K562 (cell line): ENCODE results near the gene SLMAP. TPM values are rescaled to one million over a fixed set of nuclear protein-coding genes. Genes with fewer than 3 reads are reported as not detected.

Experiments
- CEBPB ChIP-seq: fragments of 450-650 bp; IDR thresholded peaks from 2 replicates; pipeline ENCODE4 v1.6.1; 2016; ENCODE audit warnings: missing genetic modification characterization, missing compliant biosample characterization
- DPF2 ChIP-seq: fragments of 450-650 bp; IDR thresholded peaks from 2 replicates; pipeline ENCODE4 v1.6.1; 2016
- EGR1 ChIP-seq: fragments of 450-650 bp; conservative IDR thresholded peaks from 2 replicates; pipeline ENCODE4 v1.6.1; 2017; ENCODE audit warnings: mild to moderate bottlenecking
- EP300 ChIP-seq: IDR thresholded peaks from 2 replicates; pipeline ENCODE4 v1.6.1; 2012; ENCODE audit warnings: low read length, improper control_type of control experiment
- FOXM1 ChIP-seq, 2 experiments: fragments of 450-650 bp in 1 of 2; sonication (generic) in 1 of 2; formaldehyde crosslinking in 1 of 2; IDR thresholded peaks; 2 replicates each; pipeline versions ENCODE4 v1.6.1 to v1.9.0; 2017 to 2022; ENCODE audit warnings: low read depth in 2 of 2, mild to moderate bottlenecking in 2 of 2, missing genetic modification reagents in 1 of 2, moderate library complexity in 1 of 2
- HNRNPLL ChIP-seq: fragments of 200-400 bp; formaldehyde crosslinking; IDR thresholded peaks from 2 replicates; pipeline ENCODE4 v1.6.1; 2017; ENCODE audit warnings: low read length, low read depth, mild to moderate bottlenecking; ENCODE audit not compliant: poor library complexity, severe bottlenecking
- KDM5B ChIP-seq: fragments of 200-600 bp; sonication (generic); IDR thresholded peaks from 2 replicates; pipeline ENCODE4 v1.6.1; 2012; ENCODE audit warnings: low read depth, mild to moderate bottlenecking, moderate library complexity, low read length, control low read depth, inconsistent platforms; ENCODE audit not compliant: insufficient replicate concordance
- KLF16 ChIP-seq: IDR thresholded peaks from 2 replicates; pipeline ENCODE4 v1.6.1; 2016; ENCODE audit warnings: antibody characterized with exemption
- MAFF ChIP-seq: IDR thresholded peaks from 2 replicates; pipeline ENCODE4 v1.6.1; 2012; ENCODE audit warnings: low read length, improper control_type of control experiment
- MCM5 ChIP-seq: fragments of 450-650 bp; IDR thresholded peaks from 2 replicates; pipeline ENCODE4 v1.6.1; 2016; ENCODE audit warnings: low read depth
- MTA1 ChIP-seq: fragments of 450-650 bp; IDR thresholded peaks from 2 replicates; pipeline ENCODE4 v1.6.1; 2017; ENCODE audit warnings: borderline replicate concordance
- MYC ChIP-seq, 2 experiments: fragments of 250-450 bp in 1 of 2; sonication (Bioruptor Pico) in 1 of 2; IDR thresholded peaks; 2 replicates each; pipeline versions ENCODE4 v1.5.1 to v1.6.1; 2012 to 2021; ENCODE audit warnings: low read depth in 2 of 2, borderline replicate concordance in 1 of 2, improper control_type of control experiment in 1 of 2, low read length in 1 of 2, mild to moderate bottlenecking in 1 of 2, moderate library complexity in 1 of 2
- NBN ChIP-seq: fragments of 450-650 bp; IDR thresholded peaks from 2 replicates; pipeline ENCODE4 v1.6.1; 2016; ENCODE audit warnings: low read depth, mild to moderate bottlenecking
- NR2C1 ChIP-seq, 2 experiments: fragments of 450-650 bp; IDR thresholded peaks; 2 replicates each; pipeline ENCODE4 v1.6.1; 2017; ENCODE audit warnings: mild to moderate bottlenecking in 2 of 2, antibody characterized with exemption in 1 of 2, inconsistent platforms in 1 of 2, missing compliant biosample characterization in 1 of 2, missing genetic modification characterization in 1 of 2
- PML ChIP-seq: IDR thresholded peaks from 2 replicates; pipeline ENCODE4 v1.6.1; 2012; ENCODE audit warnings: low read length, inconsistent platforms
- TAL1 ChIP-seq: fragments of 450-650 bp; IDR thresholded peaks from 2 replicates; pipeline ENCODE4 v1.6.1; 2016; ENCODE audit warnings: mild to moderate bottlenecking
- ZFP1 ChIP-seq: fragments of 450-650 bp; formaldehyde crosslinking; IDR thresholded peaks from 2 replicates; pipeline ENCODE4 v1.4.0; 2020; ENCODE audit warnings: mild to moderate bottlenecking, mixed read lengths
- ZNF121 ChIP-seq: sonication (generic); formaldehyde crosslinking; conservative IDR thresholded peaks from 2 replicates; pipeline ENCODE4 v1.8.0; 2022; ENCODE audit warnings: missing genetic modification reagents
- ZNF184 ChIP-seq: sonication (generic); formaldehyde crosslinking; IDR thresholded peaks from 2 replicates; pipeline ENCODE4 v1.5.0; 2020; ENCODE audit warnings: missing genetic modification reagents
- ZSCAN29 ChIP-seq: fragments of 450-650 bp; IDR thresholded peaks from 2 replicates; pipeline ENCODE4 v1.6.1; 2017
- polyA plus RNA-seq, 8 experiments: library from polyadenylated mRNA; depleted of rRNA in 4 of 8; stranded (reverse) in 5 of 8; unstranded in 3 of 8; fragments of >200 nt; fragmentation: Nextera tagmentation in 2 of 8; fragmentation: Illumina TruSeq in 1 of 8; extraction: Ambion mirVana in 2 of 8; extraction: Trizol in 1 of 8; gene quantifications; 2 replicates each; pipeline versions ENCODE4 v1.2.1 to v1.2.3, GENCODE V29; 2011 to 2014; ENCODE audit warnings: inconsistent platforms in 1 of 8, missing spikeins in 1 of 8
- total RNA-seq, 7 experiments: library from RNA; depleted of rRNA in 6 of 7; stranded (reverse); fragments of >200 nt in 6 of 7; fragmentation: Illumina TruSeq in 2 of 7; extraction: Trizol in 2 of 7; gene quantifications; 2 replicates each; pipeline versions ENCODE4 v1.2.1 to v1.2.3, GENCODE V29; 2011 to 2021; ENCODE audit warnings: low replicate concordance in 1 of 7
- TF ChIP-seq, protein P1 (sequence below): sonication (generic); formaldehyde crosslinking; IDR thresholded peaks from 2 replicates; pipeline ENCODE4 v1.8.0; 2022; ENCODE audit warnings: missing genetic modification reagents, mild to moderate bottlenecking, moderate library complexity, borderline replicate concordance
- TF ChIP-seq, protein P2 (sequence below): fragments of 450-650 bp; IDR thresholded peaks from 2 replicates; pipeline ENCODE4 v1.6.1; 2017; ENCODE audit warnings: antibody characterized with exemption
- TF ChIP-seq, protein P3 (sequence below): fragments of 450-650 bp; formaldehyde crosslinking; IDR thresholded peaks from 2 replicates; pipeline ENCODE4 v1.4.0; 2020; ENCODE audit warnings: mild to moderate bottlenecking, moderate library complexity
- TF ChIP-seq, protein P4 (sequence below): sonication (generic); formaldehyde crosslinking; IDR thresholded peaks from 2 replicates; pipeline ENCODE4 v1.8.0; 2022; ENCODE audit warnings: mild to moderate bottlenecking, missing genetic modification reagents
- TF ChIP-seq, protein P5 (sequence below): fragments of 250-450 bp; sonication (Bioruptor Pico); IDR thresholded peaks from 2 replicates; pipeline ENCODE4 v1.5.0; 2021

The SLMAP gene
- total and polyA plus RNA-seq, 9 of the 15 experiments (the other 6 are each of a cell fraction or from before 2014, with no cell fraction given) = 12.1 to 50.7 (median 28.3) TPM

DNA sequence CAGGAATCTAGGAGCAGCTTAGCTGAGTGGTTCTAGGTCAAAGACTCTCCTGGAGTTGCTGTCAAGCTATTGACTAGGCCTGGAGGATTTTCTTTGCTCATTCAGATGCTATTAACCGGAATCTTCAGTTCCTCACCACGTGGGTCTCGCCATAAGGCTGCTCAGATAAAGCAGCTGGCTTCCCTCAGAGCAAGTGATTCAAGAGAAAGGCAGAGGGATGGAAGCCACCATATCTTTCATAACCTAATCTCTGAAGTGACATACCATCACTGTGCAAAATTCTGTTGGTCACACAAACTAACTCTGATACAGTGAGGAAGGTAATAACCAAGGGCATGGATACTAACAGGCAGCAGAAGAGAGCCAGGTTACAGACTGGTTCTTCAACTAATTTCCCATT lies 179.4 kb downstream of the SLMAP start (continued):
- TF ChIP-seq KDM5B (no peak), KLF16 (peak; percentile 82), EP300 (peak; percentile 83), NR2C1 (IDR thresholded peaks at IDR 0.05) (no peak), NR2C1 (tag; IDR thresholded peaks at IDR 0.05) (no peak), MTA1 (no peak), CEBPB (no peak), MAFF (no peak), MYC (IDR thresholded peaks at IDR 0.05; ENCODE audit: low read depth, low read length) (peak; percentile 78), MYC (CRISPR knock-in tag; IDR thresholded peaks at IDR 0.05; ENCODE audit: borderline replicate concordance, low read depth) (no peak), PML (peak; percentile 76), FOXM1 (IDR thresholded peaks at IDR 0.05; ENCODE audit: low read depth) (peak; percentile 76), FOXM1 (CRISPR knock-in tag; IDR thresholded peaks at IDR 0.05; ENCODE audit: low read depth) (no peak), ZNF121 (CRISPR knock-in tag) (no peak), NBN (0 out of 2 replicates have a peak, but pooled peaks have one; percentile 34), DPF2 (peak; percentile 90), ZNF184 (no peak), ZFP1 (no peak), MCM5 (no peak), EGR1 (no peak), ZSCAN29 (no peak; the same call in 1 of the 2 replicates), HNRNPLL (no peak), TAL1 (peak; percentile 88)
- TF ChIP-seq, protein P1, sequence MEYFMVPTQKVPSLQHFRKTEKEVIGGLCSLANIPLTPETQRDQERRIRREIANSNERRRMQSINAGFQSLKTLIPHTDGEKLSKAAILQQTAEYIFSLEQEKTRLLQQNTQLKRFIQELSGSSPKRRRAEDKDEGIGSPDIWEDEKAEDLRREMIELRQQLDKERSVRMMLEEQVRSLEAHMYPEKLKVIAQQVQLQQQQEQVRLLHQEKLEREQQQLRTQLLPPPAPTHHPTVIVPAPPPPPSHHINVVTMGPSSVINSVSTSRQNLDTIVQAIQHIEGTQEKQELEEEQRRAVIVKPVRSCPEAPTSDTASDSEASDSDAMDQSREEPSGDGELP (CRISPR knock-in tag) = peak; percentile 31; the same call in 1 of the 2 replicates
- TF ChIP-seq, protein P2, sequence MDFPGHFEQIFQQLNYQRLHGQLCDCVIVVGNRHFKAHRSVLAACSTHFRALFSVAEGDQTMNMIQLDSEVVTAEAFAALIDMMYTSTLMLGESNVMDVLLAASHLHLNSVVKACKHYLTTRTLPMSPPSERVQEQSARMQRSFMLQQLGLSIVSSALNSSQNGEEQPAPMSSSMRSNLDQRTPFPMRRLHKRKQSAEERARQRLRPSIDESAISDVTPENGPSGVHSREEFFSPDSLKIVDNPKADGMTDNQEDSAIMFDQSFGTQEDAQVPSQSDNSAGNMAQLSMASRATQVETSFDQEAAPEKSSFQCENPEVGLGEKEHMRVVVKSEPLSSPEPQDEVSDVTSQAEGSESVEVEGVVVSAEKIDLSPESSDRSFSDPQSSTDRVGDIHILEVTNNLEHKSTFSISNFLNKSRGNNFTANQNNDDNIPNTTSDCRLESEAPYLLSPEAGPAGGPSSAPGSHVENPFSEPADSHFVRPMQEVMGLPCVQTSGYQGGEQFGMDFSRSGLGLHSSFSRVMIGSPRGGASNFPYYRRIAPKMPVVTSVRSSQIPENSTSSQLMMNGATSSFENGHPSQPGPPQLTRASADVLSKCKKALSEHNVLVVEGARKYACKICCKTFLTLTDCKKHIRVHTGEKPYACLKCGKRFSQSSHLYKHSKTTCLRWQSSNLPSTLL = no peak
- TF ChIP-seq, protein P3, sequence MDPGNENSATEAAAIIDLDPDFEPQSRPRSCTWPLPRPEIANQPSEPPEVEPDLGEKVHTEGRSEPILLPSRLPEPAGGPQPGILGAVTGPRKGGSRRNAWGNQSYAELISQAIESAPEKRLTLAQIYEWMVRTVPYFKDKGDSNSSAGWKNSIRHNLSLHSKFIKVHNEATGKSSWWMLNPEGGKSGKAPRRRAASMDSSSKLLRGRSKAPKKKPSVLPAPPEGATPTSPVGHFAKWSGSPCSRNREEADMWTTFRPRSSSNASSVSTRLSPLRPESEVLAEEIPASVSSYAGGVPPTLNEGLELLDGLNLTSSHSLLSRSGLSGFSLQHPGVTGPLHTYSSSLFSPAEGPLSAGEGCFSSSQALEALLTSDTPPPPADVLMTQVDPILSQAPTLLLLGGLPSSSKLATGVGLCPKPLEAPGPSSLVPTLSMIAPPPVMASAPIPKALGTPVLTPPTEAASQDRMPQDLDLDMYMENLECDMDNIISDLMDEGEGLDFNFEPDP (CRISPR knock-in tag) = no peak
- TF ChIP-seq, protein P4, sequence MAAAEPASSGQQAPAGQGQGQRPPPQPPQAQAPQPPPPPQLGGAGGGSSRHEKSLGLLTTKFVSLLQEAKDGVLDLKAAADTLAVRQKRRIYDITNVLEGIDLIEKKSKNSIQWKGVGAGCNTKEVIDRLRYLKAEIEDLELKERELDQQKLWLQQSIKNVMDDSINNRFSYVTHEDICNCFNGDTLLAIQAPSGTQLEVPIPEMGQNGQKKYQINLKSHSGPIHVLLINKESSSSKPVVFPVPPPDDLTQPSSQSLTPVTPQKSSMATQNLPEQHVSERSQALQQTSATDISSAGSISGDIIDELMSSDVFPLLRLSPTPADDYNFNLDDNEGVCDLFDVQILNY = no peak
- TF ChIP-seq, protein P5, sequence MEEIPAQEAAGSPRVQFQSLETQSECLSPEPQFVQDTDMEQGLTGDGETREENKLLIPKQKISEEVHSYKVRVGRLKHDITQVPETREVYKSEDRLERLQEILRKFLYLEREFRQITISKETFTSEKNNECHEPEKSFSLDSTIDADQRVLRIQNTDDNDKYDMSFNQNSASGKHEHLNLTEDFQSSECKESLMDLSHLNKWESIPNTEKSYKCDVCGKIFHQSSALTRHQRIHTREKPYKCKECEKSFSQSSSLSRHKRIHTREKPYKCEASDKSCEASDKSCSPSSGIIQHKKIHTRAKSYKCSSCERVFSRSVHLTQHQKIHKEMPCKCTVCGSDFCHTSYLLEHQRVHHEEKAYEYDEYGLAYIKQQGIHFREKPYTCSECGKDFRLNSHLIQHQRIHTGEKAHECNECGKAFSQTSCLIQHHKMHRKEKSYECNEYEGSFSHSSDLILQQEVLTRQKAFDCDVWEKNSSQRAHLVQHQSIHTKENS (CRISPR knock-in tag) = no peak
